Mesodermal cell (in vitro differentiated cells): ENCODE data around the gene AQP12B.

Experiments used
- H3K27ac ChIP-seq: 2 replicates; pipeline ENCODE4 v1.7.0; 2013; ENCODE audit warnings: mild to moderate bottlenecking, low read depth, low read length, moderate library complexity; ENCODE audit not compliant: severe bottlenecking
- H3K36me3 ChIP-seq: 2 replicates; pipeline ENCODE4 v1.7.1; 2013; ENCODE audit warnings: mild to moderate bottlenecking, low read length, moderate library complexity; ENCODE audit not compliant: control insufficient read depth, insufficient read depth
- H3K4me1 ChIP-seq: one replicate; pipeline ENCODE4 v1.7.1; 2013; ENCODE audit warnings: mild to moderate bottlenecking, low read length; ENCODE audit not compliant: insufficient read depth, control insufficient read depth, poor library complexity, severe bottlenecking
- H3K4me3 ChIP-seq: 2 replicates; pipeline ENCODE4 v1.7.0; 2013; ENCODE audit warnings: low read length, control low read depth, mild to moderate bottlenecking; ENCODE audit not compliant: insufficient read depth, poor library complexity, severe bottlenecking; ENCODE audit errors: extremely low read depth
- H3K9me3 ChIP-seq: 2 replicates; pipeline ENCODE4 v1.7.1; 2013; ENCODE audit warnings: mild to moderate bottlenecking, low read length, moderate library complexity; ENCODE audit not compliant: control insufficient read depth
- WGBS, 2 experiments: methylation state at CpG; one replicate each; pipeline ENCODE4 v1.1.5; 2013; ENCODE audit warnings: missing lambda C conversion rate in 2 of 2; ENCODE audit not compliant: insufficient coverage in 2 of 2; 5-methylcytosine and 5-hydroxymethylcytosine counted together

Gene AQP12B

GRCh38 chr2:240637901-240638345 is 44.8 kb downstream of the AQP12B start:
- H3K27ac ChIP-seq, result no peak overlapping the region
- no peak overlapping the region for H3K4me3 ChIP-seq
- no peaks in the 10 kb centered on the region for H3K4me1 ChIP-seq
- 77 to 82% methylated on average over 5 to 6 of the region's 8 CpGs for WGBS, 2 experiments
- no peaks in the 10 kb centered on the region for H3K36me3 ChIP-seq
- H3K9me3 ChIP-seq, result peaks cover 25% of the 10 kb centered on the region

- 80 to 81% methylated on average over 16 of the region's 17 CpGs for WGBS, 2 experiments
- Histone ChIP-seq H3K4me3 (no peak overlapping the region), H3K27ac (no peak overlapping the region), H3K36me3 (no peaks in the 10 kb centered on the region), H3K4me1 (no peaks in the 10 kb centered on the region), H3K9me3 (peaks cover 31% of the 10 kb centered on the region)
Observed at GRCh38 chr2:240637116-240637900, 45.4 kb downstream of the AQP12B start.

GRCh38 chr2:240636563-240637115 is 46.0 kb downstream of the AQP12B start:
- Histone ChIP-seq H3K4me1 (no peaks in the 10 kb centered on the region), H3K27ac (no peak overlapping the region), H3K36me3 (no peaks in the 10 kb centered on the region), H3K4me3 (no peak overlapping the region), H3K9me3 (peaks cover 36% of the 10 kb centered on the region)
- WGBS, 2 experiments, result 78 to 87% methylated on average over 6 to 11 of the region's 11 CpGs

GRCh38 chr2:240635998-240636547 is 46.6 kb downstream of the AQP12B start:
- no peaks in the 10 kb centered on the region for H3K4me1 ChIP-seq
- whole genome bisulfite sequencing, 2 experiments, result 77 to 85% methylated on average over 2 of the region's 3 CpGs
- no peak overlapping the region for H3K27ac ChIP-seq
- H3K4me3 ChIP-seq, result no peak overlapping the region
- H3K9me3 ChIP-seq, result peaks cover 36% of the 10 kb centered on the region
- no peaks in the 10 kb centered on the region for H3K36me3 ChIP-seq

GRCh38 chr2:240635121-240635997 is 47.3 kb downstream of the AQP12B start:
- H3K4me1 ChIP-seq, result no peaks in the 10 kb centered on the region
- peaks cover 36% of the 10 kb centered on the region for H3K9me3 ChIP-seq
- no peak overlapping the region for H3K4me3 ChIP-seq
- no peaks in the 10 kb centered on the region for H3K36me3 ChIP-seq
- 77 to 86% methylated on average over 6 of the region's 6 CpGs for WGBS, 2 experiments
- no peak overlapping the region for H3K27ac ChIP-seq

GRCh38 chr2:240632306-240632721 is 50.4 kb downstream of the AQP12B start:
- H3K4me3 ChIP-seq, result no peak overlapping the region
- no peaks in the 10 kb centered on the region for H3K36me3 ChIP-seq
- 93 to 100% methylated on average over 1 of the region's 1 CpG for WGBS, 2 experiments
- peaks cover 36% of the 10 kb centered on the region for H3K9me3 ChIP-seq
- no peaks in the 10 kb centered on the region for H3K4me1 ChIP-seq
- no peak overlapping the region for H3K27ac ChIP-seq

GRCh38 chr2:240631548-240632305 is 51.0 kb downstream of the AQP12B start:
- H3K27ac ChIP-seq, result no peak overlapping the region
- peaks cover 36% of the 10 kb centered on the region for H3K9me3 ChIP-seq
- no peaks in the 10 kb centered on the region for H3K36me3 ChIP-seq
- 86 to 91% methylated on average over 11 of the region's 11 CpGs for WGBS, 2 experiments
- H3K4me3 ChIP-seq, result no peak overlapping the region
- H3K4me1 ChIP-seq, result peaks cover 2% of the 10 kb centered on the region

- 82 to 90% methylated on average over 14 to 18 of the region's 21 CpGs for WGBS, 2 experiments
- no peaks in the 10 kb centered on the region for H3K36me3 ChIP-seq
- no peak overlapping the region for H3K4me3 ChIP-seq
- peaks cover 2% of the 10 kb centered on the region for H3K4me1 ChIP-seq
- peaks cover 36% of the 10 kb centered on the region for H3K9me3 ChIP-seq
- H3K27ac ChIP-seq, result no peak overlapping the region
Observed at GRCh38 chr2:240630771-240631547, 51.7 kb downstream of the AQP12B start.

- H3K36me3 ChIP-seq, result no peaks in the 10 kb centered on the region
- H3K9me3 ChIP-seq, result peaks cover 28% of the 10 kb centered on the region
- 90 to 94% methylated on average over 45 to 50 of the region's 50 CpGs for WGBS, 2 experiments
- H3K4me1 ChIP-seq, result peaks cover 2% of the 10 kb centered on the region
- no peak overlapping the region for H3K27ac ChIP-seq
- H3K4me3 ChIP-seq, result no peak overlapping the region
Observed at GRCh38 chr2:240629968-240630770, 52.5 kb downstream of the AQP12B start.
